ENCODE results near the gene LTBP1.
A peak's percentile ranks its signal among the peaks of the same experiment; 100 is the strongest.
"Not testable (repeated sequence)": the region's sequence is repeated elsewhere in the genome, so short reads cannot be mapped to it uniquely, and the experiment has no call there.

The LTBP1 gene

GRCh38 chr2:33347856-33348255, 401.1 kb downstream of the LTBP1 start:
- no peak overlapping the region for H3K4me3 Mint-ChIP-seq
- H3K27ac Mint-ChIP-seq, result no peak overlapping the region
- ATAC-seq, result no peak
- H3K4me1 Mint-ChIP-seq, result peaks cover 6% of the 10 kb centered on the region
- no peaks in the 10 kb centered on the region for H3K9me3 Mint-ChIP-seq
- H3K36me3 Mint-ChIP-seq, result no peaks in the 10 kb centered on the region
- no peaks in the 10 kb centered on the region for H3K27me3 Mint-ChIP-seq

- H3K36me3 Mint-ChIP-seq, result peaks cover 4% of the 10 kb centered on the region
- H3K4me3 Mint-ChIP-seq, result no peak overlapping the region
- peaks cover 6% of the 10 kb centered on the region for H3K9me3 Mint-ChIP-seq
- no peaks in the 10 kb centered on the region for H3K27me3 Mint-ChIP-seq
- no peaks in the 10 kb centered on the region for H3K4me1 Mint-ChIP-seq
- ATAC-seq, result no peak
- H3K27ac Mint-ChIP-seq, result no peak overlapping the region
These were observed 403.9 kb downstream of the LTBP1 start for GRCh38 chr2:33350632-33351031.

GRCh38 chr2:33351781-33352180, 405.0 kb downstream of the LTBP1 start:
- Mint-ChIP-seq H3K36me3 (peaks cover 7% of the 10 kb centered on the region), H3K4me3 (no peak overlapping the region), H3K9me3 (peaks cover 7% of the 10 kb centered on the region), H3K27ac (no peak overlapping the region), H3K27me3 (no peaks in the 10 kb centered on the region), H3K4me1 (no peaks in the 10 kb centered on the region)
- ATAC-seq, result no peak

GRCh38 chr2:33354981-33355380, 408.2 kb downstream of the LTBP1 start:
- H3K4me3 Mint-ChIP-seq, result no peak overlapping the region
- no peak for ATAC-seq
- no peak overlapping the region for H3K27ac Mint-ChIP-seq
- peaks cover 7% of the 10 kb centered on the region for H3K9me3 Mint-ChIP-seq
- peaks cover 7% of the 10 kb centered on the region for H3K36me3 Mint-ChIP-seq
- H3K27me3 Mint-ChIP-seq, result no peaks in the 10 kb centered on the region
- H3K4me1 Mint-ChIP-seq, result no peaks in the 10 kb centered on the region

GRCh38 chr2:33358878-33359277, 412.1 kb downstream of the LTBP1 start:
- no peak overlapping the region for H3K27ac Mint-ChIP-seq
- H3K9me3 Mint-ChIP-seq, result peaks cover 7% of the 10 kb centered on the region
- ATAC-seq, result no peak
- H3K4me3 Mint-ChIP-seq, result no peak overlapping the region
- H3K36me3 Mint-ChIP-seq, result peaks cover 7% of the 10 kb centered on the region
- H3K4me1 Mint-ChIP-seq, result no peaks in the 10 kb centered on the region
- no peaks in the 10 kb centered on the region for H3K27me3 Mint-ChIP-seq

- no peak overlapping the region for H3K4me3 Mint-ChIP-seq
- H3K36me3 Mint-ChIP-seq, result no peaks in the 10 kb centered on the region
- H3K27ac Mint-ChIP-seq, result no peak overlapping the region
- ATAC-seq, result no peak
- no peaks in the 10 kb centered on the region for H3K4me1 Mint-ChIP-seq
- H3K9me3 Mint-ChIP-seq, result no peaks in the 10 kb centered on the region
- no peaks in the 10 kb centered on the region for H3K27me3 Mint-ChIP-seq
These were observed 416.9 kb downstream of the LTBP1 start for GRCh38 chr2:33363325-33364298.

GRCh38 chr2:33365264-33365970, 418.7 kb downstream of the LTBP1 start:
- Mint-ChIP-seq H3K4me3 (no peak overlapping the region), H3K27me3 (no peaks in the 10 kb centered on the region), H3K4me1 (no peaks in the 10 kb centered on the region), H3K27ac (no peak overlapping the region), H3K9me3 (no peaks in the 10 kb centered on the region), H3K36me3 (no peaks in the 10 kb centered on the region)
- ATAC-seq, result no peak

GRCh38 chr2:33366473-33366872, 419.7 kb downstream of the LTBP1 start:
- Mint-ChIP-seq H3K9me3 (no peaks in the 10 kb centered on the region), H3K36me3 (no peaks in the 10 kb centered on the region), H3K27me3 (no peaks in the 10 kb centered on the region), H3K4me1 (no peaks in the 10 kb centered on the region), H3K27ac (no peak overlapping the region), H3K4me3 (no peak overlapping the region)
- ATAC-seq, result no peak

GRCh38 chr2:33368524-33368923, 421.8 kb downstream of the LTBP1 start:
- H3K4me3 Mint-ChIP-seq, H3K27me3 Mint-ChIP-seq, ATAC-seq, H3K9me3 Mint-ChIP-seq, H3K36me3 Mint-ChIP-seq, H3K27ac Mint-ChIP-seq, H3K4me1 Mint-ChIP-seq: not testable (repeated sequence)

- Mint-ChIP-seq H3K27ac (no peak overlapping the region), H3K9me3 (no peaks in the 10 kb centered on the region), H3K27me3 (no peaks in the 10 kb centered on the region), H3K4me1 (no peaks in the 10 kb centered on the region), H3K4me3 (no peak overlapping the region), H3K36me3 (no peaks in the 10 kb centered on the region)
- ATAC-seq, result no peak
These were observed 422.4 kb downstream of the LTBP1 start for GRCh38 chr2:33369191-33369590.

GRCh38 chr2:33370636-33371265, 424.0 kb downstream of the LTBP1 start:
- Mint-ChIP-seq H3K27ac (no peak overlapping the region), H3K9me3 (no peaks in the 10 kb centered on the region), H3K36me3 (no peaks in the 10 kb centered on the region), H3K27me3 (no peaks in the 10 kb centered on the region), H3K4me1 (no peaks in the 10 kb centered on the region), H3K4me3 (no peak overlapping the region)
- no peak for ATAC-seq

GRCh38 chr2:33371304-33372090, 424.7 kb downstream of the LTBP1 start:
- ATAC-seq, result peak; percentile 16
- H3K27ac Mint-ChIP-seq, result no peak overlapping the region
- no peaks in the 10 kb centered on the region for H3K9me3 Mint-ChIP-seq
- H3K27me3 Mint-ChIP-seq, result no peaks in the 10 kb centered on the region
- no peaks in the 10 kb centered on the region for H3K4me1 Mint-ChIP-seq
- no peaks in the 10 kb centered on the region for H3K36me3 Mint-ChIP-seq
- no peak overlapping the region for H3K4me3 Mint-ChIP-seq

GRCh38 chr2:33372940-33373553, 426.3 kb downstream of the LTBP1 start:
- Mint-ChIP-seq H3K4me1 (no peaks in the 10 kb centered on the region), H3K27ac (no peak overlapping the region)

GRCh38 chr2:33373986-33374385, 427.2 kb downstream of the LTBP1 start:
- Mint-ChIP-seq H3K9me3 (no peaks in the 10 kb centered on the region), H3K27me3 (no peaks in the 10 kb centered on the region), H3K4me3 (no peak overlapping the region)

More at GRCh38 chr2:33372940-33373553, 426.3 kb downstream of the LTBP1 start:
- no peak for ATAC-seq
- Mint-ChIP-seq H3K4me3 (no peak overlapping the region), H3K36me3 (no peaks in the 10 kb centered on the region), H3K27me3 (no peaks in the 10 kb centered on the region), H3K9me3 (no peaks in the 10 kb centered on the region)

More at GRCh38 chr2:33373986-33374385, 427.2 kb downstream of the LTBP1 start:
- Mint-ChIP-seq H3K27ac (no peak overlapping the region), H3K4me1 (no peaks in the 10 kb centered on the region), H3K36me3 (no peaks in the 10 kb centered on the region)
- no peak for ATAC-seq

Data from stimulated activated memory B cell treated with anti-CD40 and anti-IgM and Interleukin-4, amounts not matched to agents 10 μg/mL and 1 μg/mL and 100 μg/mL, for 72 hours (primary cell).